Hematopoietic multipotent progenitor cell treated with erythropoietin and hydrocortisone succinate and interleukin-3 and kit ligand, for 15 days (in vitro differentiated cells): Measurements from ENCODE around the gene KMT5B.
"Not testable (repeated sequence)": the region's sequence is repeated elsewhere in the genome, so short reads cannot be mapped to it uniquely, and the experiment has no call there.

Source experiments
- DNase-seq: peaks from one replicate; pipeline ENCODE4 v3.0.0-alpha.2; 2015; ENCODE audit warnings: low spot score

Gene KMT5B

GRCh38 chr11:68213135-68213515, at the start of gene KMT5B:
Gene KMT5B (minus strand): TSS chr11:68213296. CDS start chr11:68190076, 23,220 bp downstream.
- peak; percentile 65 for DNase-seq

GRCh38 chr11:68262544-68262827, 49.4 kb upstream of the KMT5B start:
- DNase-seq: no peak

- DNase-seq: no peak
Measured at GRCh38 chr11:68261749-68262543, 48.9 kb upstream of the KMT5B start.

GRCh38 chr11:68261006-68261405, 47.9 kb upstream of the KMT5B start:
- DNase-seq: no peak

GRCh38 chr11:68260484-68260883, 47.4 kb upstream of the KMT5B start:
- no peak for DNase-seq

GRCh38 chr11:68259122-68259959, 46.2 kb upstream of the KMT5B start:
- DNase-seq: no peak

GRCh38 chr11:68258363-68258765, 45.3 kb upstream of the KMT5B start:
- no peak for DNase-seq

GRCh38 chr11:68257477-68258362, 44.6 kb upstream of the KMT5B start:
- DNase-seq: peak; percentile 92

GRCh38 chr11:68256331-68256741, 43.2 kb upstream of the KMT5B start:
- no peak for DNase-seq

- DNase-seq: no peak
Measured at GRCh38 chr11:68255526-68255925, 42.4 kb upstream of the KMT5B start.

- DNase-seq: no peak
Measured at GRCh38 chr11:68254421-68254820, 41.3 kb upstream of the KMT5B start.

GRCh38 chr11:68251765-68252164, 38.7 kb upstream of the KMT5B start:
- DNase-seq: no peak

- DNase-seq: not testable (repeated sequence)
Measured at GRCh38 chr11:68244912-68245311, 31.8 kb upstream of the KMT5B start.

GRCh38 chr11:68243847-68244246, 30.8 kb upstream of the KMT5B start:
- not testable (repeated sequence) for DNase-seq

GRCh38 chr11:68242616-68243015, 29.5 kb upstream of the KMT5B start:
- DNase-seq: no peak

GRCh38 chr11:68231621-68232020, 18.5 kb upstream of the KMT5B start:
- no peak for DNase-seq

- no peak for DNase-seq
Measured at GRCh38 chr11:68229601-68230000, 16.5 kb upstream of the KMT5B start.

GRCh38 chr11:68226421-68226820, 13.3 kb upstream of the KMT5B start:
- DNase-seq: no peak

- DNase-seq: no peak
Measured at GRCh38 chr11:68224606-68225005, 11.5 kb upstream of the KMT5B start.

GRCh38 chr11:68223275-68223674, 10.2 kb upstream of the KMT5B start:
- DNase-seq: no peak

GRCh38 chr11:68221406-68221805, 8.3 kb upstream of the KMT5B start:
- DNase-seq: no peak

- DNase-seq: no peak
Measured at GRCh38 chr11:68216171-68216938, 3.3 kb upstream of the KMT5B start.
